ENCODE results near the gene AASS. TPM values are rescaled to one million over a fixed set of nuclear protein-coding genes. Genes with fewer than 3 reads are reported as not detected.

AASS gene
- total RNA-seq, 1 donor from 2014 or later: 24.2 TPM

- Histone ChIP-seq H3K27me3 (ENCODE audit: low read depth) (no peaks in the 10 kb centered on the region), H3K27ac (no peak overlapping the region), H3K4me3 (no peak overlapping the region), H3K36me3 (peaks cover 11% of the 10 kb centered on the region), H3K9me3 (no peaks in the 10 kb centered on the region), H3K4me1 (no peaks in the 10 kb centered on the region)
- intact Hi-C loops (cut with DNase I): no loop called here
- DNase-seq (peak; percentile 50), ATAC-seq (peak; percentile 76 to 81)
- peak; percentile 84 for TF ChIP-seq CTCF (IDR thresholded peaks at IDR 0.05)
These were observed 50.9 kb downstream of the AASS start for GRCh38 chr7:122092964-122093797.

- H3K36me3 ChIP-seq: peaks cover 60% of the 10 kb centered on the region
- no peak for DNase-seq
- no peak for TF ChIP-seq CTCF (IDR thresholded peaks at IDR 0.05)
- no peaks in the 10 kb centered on the region for H3K4me1 ChIP-seq
- no peaks in the 10 kb centered on the region for H3K27me3 ChIP-seq (ENCODE audit: low read depth)
- no peak for ATAC-seq
- H3K9me3 ChIP-seq: no peaks in the 10 kb centered on the region
- intact Hi-C loops (cut with DNase I): no loop called here
- H3K4me3 ChIP-seq: no peak overlapping the region
- no peak overlapping the region for H3K27ac ChIP-seq
These were observed 61.4 kb downstream of the AASS start for GRCh38 chr7:122082670-122083069.

GRCh38 chr7:122082160-122082559, 61.9 kb downstream of the AASS start:
- H3K27me3 ChIP-seq (ENCODE audit: low read depth): no peaks in the 10 kb centered on the region
- TF ChIP-seq CTCF (IDR thresholded peaks at IDR 0.05): no peak
- no peaks in the 10 kb centered on the region for H3K9me3 ChIP-seq
- no peak overlapping the region for H3K4me3 ChIP-seq
- H3K4me1 ChIP-seq: no peaks in the 10 kb centered on the region
- DNase-seq (no peak), ATAC-seq (no peak)
- H3K36me3 ChIP-seq: peaks cover 65% of the 10 kb centered on the region
- H3K27ac ChIP-seq: no peak overlapping the region
- intact Hi-C loops (cut with DNase I): no loop called here

- Histone ChIP-seq H3K27me3 (ENCODE audit: low read depth) (no peaks in the 10 kb centered on the region), H3K4me3 (no peak overlapping the region), H3K27ac (no peak overlapping the region), H3K9me3 (no peaks in the 10 kb centered on the region), H3K36me3 (peaks cover 30% of the 10 kb centered on the region), H3K4me1 (no peaks in the 10 kb centered on the region)
- ATAC-seq (no peak), DNase-seq (no peak)
- no peak for TF ChIP-seq CTCF (IDR thresholded peaks at IDR 0.05)
- intact Hi-C loops (cut with DNase I): no loop called here
These were observed 70.4 kb downstream of the AASS start for GRCh38 chr7:122073635-122074034.

DNA sequence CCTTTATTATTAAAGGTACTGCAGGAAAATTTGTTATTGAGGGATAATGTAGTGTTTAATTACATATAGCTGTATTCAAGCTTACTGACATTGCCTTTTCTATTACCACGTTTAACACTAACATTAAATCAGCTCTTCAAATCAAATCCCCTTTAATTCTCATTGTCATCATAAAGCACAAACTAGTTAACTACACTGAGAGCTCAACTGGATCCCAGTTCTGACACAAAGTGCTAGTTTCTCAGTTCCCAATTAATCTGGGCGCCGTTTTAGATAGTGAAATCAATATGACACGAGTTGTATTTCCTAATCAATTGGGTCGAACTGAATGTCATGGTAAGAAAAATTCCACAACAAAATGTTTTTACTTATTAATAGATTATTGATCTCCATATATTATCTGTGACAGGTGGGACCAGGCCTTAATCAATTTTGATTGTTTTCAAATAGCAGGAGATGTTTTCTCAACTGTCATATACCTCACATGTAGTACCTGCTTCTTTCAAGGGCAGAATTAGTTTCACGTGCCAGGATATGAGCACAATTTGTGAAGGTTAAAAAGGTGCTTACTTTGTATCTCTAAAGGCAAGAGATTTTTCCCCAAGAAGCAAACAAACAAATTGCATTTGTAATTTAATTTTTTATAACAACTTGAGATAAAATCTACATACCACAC, 71.0 kb downstream of the AASS start:
- H3K27ac ChIP-seq: no peak overlapping the region
- no peak overlapping the region for H3K4me3 ChIP-seq
- ATAC-seq (no peak), DNase-seq (no peak)
- peaks cover 27% of the 10 kb centered on the region for H3K36me3 ChIP-seq
- TF ChIP-seq CTCF (IDR thresholded peaks at IDR 0.05): no peak
- no peaks in the 10 kb centered on the region for H3K9me3 ChIP-seq
- no peaks in the 10 kb centered on the region for H3K27me3 ChIP-seq (ENCODE audit: low read depth)
- no peaks in the 10 kb centered on the region for H3K4me1 ChIP-seq
- intact Hi-C loops (cut with DNase I): no loop called here
